Measurements from ENCODE around the gene SMIM32. TPM values are rescaled to one million over a fixed set of nuclear protein-coding genes. Genes with fewer than 3 reads are reported as not detected.

The SMIM32 gene
- 0.13 and 0.25 TPM in 2 replicates for total RNA-seq (ENCODE audit: low replicate concordance)

GRCh38 chr5:136192526-136193321 lies at the start of gene SMIM32:
Gene SMIM32 (minus strand): TSS chr5:136193162. CDS start chr5:136192524, 638 bp downstream.
- H3K27ac Mint-ChIP-seq = no peak within 1 kb of the TSS
- Histone ChIP-seq H3F3A (ENCODE audit: low read depth) (peaks cover 18% of the 10 kb centered on the region), H3K79me2 (ENCODE audit: low read depth) (no peaks in the 10 kb centered on the region), H3K27me3 (peaks cover 62% of the 10 kb centered on the region), H2AFZ (replicated peaks) (peak within 1 kb of the TSS; percentile 78), H3K4me1 (peaks cover 19% of the 10 kb centered on the region), H3K4me3 (peak within 1 kb of the TSS; percentile 78), H3K9ac (no peak within 1 kb of the TSS), H3K36me3 (no peaks in the 10 kb centered on the region), H3K4me2 (peak within 1 kb of the TSS; percentile 95), H3K9me3 (ENCODE audit: low read depth) (no peaks in the 10 kb centered on the region), H4K20me1 (ENCODE audit: low read depth) (peaks cover 32% of the 10 kb centered on the region), H3K27ac (no peak within 1 kb of the TSS)
- DNase-seq (ENCODE audit: low spot score) = peak; percentile 79
- peaks cover 23% of the 10 kb centered on the region for H3K4me1 Mint-ChIP-seq
- TF ChIP-seq EZH2 (IDR thresholded peaks at IDR 0.05) (peak; percentile 70), EZH2phosphoT487 (IDR thresholded peaks at IDR 0.05) (peak; percentile 73), CTCF (IDR thresholded peaks at IDR 0.05) (peak; percentile 15)
- peak within 1 kb of the TSS; percentile 87 for H3K4me3 Mint-ChIP-seq
- H3K27me3 Mint-ChIP-seq (ENCODE audit: insufficient read depth, low read depth) = peaks cover 25% of the 10 kb centered on the region
- no peaks in the 10 kb centered on the region for H3K9me3 Mint-ChIP-seq
- peaks cover 14% of the 10 kb centered on the region for H3K36me3 Mint-ChIP-seq

DNA sequence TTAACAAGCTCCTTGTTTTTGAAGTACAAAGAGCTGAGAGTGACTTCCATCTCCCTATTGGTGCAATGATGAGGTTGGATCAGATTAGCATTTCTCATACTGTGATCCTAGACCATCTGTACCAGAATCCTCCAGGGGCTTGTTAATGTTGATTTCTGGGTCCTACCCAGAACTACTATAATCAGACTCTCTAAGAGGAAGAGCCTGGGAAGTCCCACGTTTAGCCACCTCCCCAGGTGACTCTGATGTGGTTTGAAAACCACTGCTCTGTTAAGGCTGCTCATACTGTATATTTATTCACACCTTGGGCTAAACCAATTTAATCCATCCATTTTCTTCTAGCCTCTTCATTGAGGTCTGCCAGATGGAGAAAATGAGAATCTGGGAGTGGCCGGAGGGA lies 49.6 kb upstream of the SMIM32 start:
- Histone ChIP-seq H3K27ac (no peak overlapping the region), H3K4me2 (no peak overlapping the region), H3F3A (ENCODE audit: low read depth) (no peaks in the 10 kb centered on the region), H3K9me3 (ENCODE audit: low read depth) (no peaks in the 10 kb centered on the region), H4K20me1 (ENCODE audit: low read depth) (no peaks in the 10 kb centered on the region), H2AFZ (replicated peaks) (no peak overlapping the region), H3K36me3 (no peaks in the 10 kb centered on the region), H3K4me3 (no peak overlapping the region), H3K4me1 (peaks cover 3% of the 10 kb centered on the region), H3K9ac (no peak overlapping the region), H3K79me2 (ENCODE audit: low read depth) (no peaks in the 10 kb centered on the region), H3K27me3 (no peaks in the 10 kb centered on the region)
- Mint-ChIP-seq H3K4me3 (no peak overlapping the region), H3K27ac (no peak overlapping the region), H3K27me3 (ENCODE audit: insufficient read depth, low read depth) (peaks cover 2% of the 10 kb centered on the region), H3K4me1 (peaks cover 5% of the 10 kb centered on the region), H3K9me3 (no peaks in the 10 kb centered on the region), H3K36me3 (no peaks in the 10 kb centered on the region)
- TF ChIP-seq EZH2phosphoT487 (IDR thresholded peaks at IDR 0.05) = no peak
- no peak for TF ChIP-seq CTCF (IDR thresholded peaks at IDR 0.05)
- TF ChIP-seq EZH2 (IDR thresholded peaks at IDR 0.05) = no peak
- DNase-seq (ENCODE audit: low spot score) = no peak

DNA sequence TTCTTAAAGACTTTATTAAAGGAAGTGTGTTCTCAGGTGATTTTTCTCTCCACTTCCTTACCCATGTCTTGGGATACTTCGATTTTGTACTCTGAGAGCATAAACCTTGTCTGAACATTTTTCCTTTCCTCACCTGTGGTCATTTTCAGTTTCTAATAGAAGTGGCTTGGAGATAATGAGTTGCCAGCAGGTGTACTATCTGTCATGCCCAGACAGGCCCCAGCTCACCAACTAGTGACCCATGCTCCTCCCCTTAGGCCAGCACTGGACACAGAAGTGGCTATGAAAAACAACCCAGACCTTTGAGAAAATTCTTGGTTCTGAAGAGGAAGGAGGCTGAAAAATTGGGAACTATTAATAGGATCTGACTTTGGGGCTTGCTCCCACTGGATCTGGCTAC lies 49.2 kb upstream of the SMIM32 start:
- no peaks in the 10 kb centered on the region for H3K36me3 Mint-ChIP-seq
- peaks cover 3% of the 10 kb centered on the region for H3K4me1 ChIP-seq
- no peaks in the 10 kb centered on the region for H3K9me3 ChIP-seq (ENCODE audit: low read depth)
- no peaks in the 10 kb centered on the region for H3K27me3 ChIP-seq
- H3K4me2 ChIP-seq = no peak overlapping the region
- TF ChIP-seq EZH2phosphoT487 (IDR thresholded peaks at IDR 0.05) (no peak), EZH2 (IDR thresholded peaks at IDR 0.05) (no peak), CTCF (IDR thresholded peaks at IDR 0.05) (no peak)
- H2AFZ ChIP-seq (replicated peaks) = no peak overlapping the region
- H3F3A ChIP-seq (ENCODE audit: low read depth) = no peaks in the 10 kb centered on the region
- H3K27me3 Mint-ChIP-seq (ENCODE audit: insufficient read depth, low read depth) = peaks cover 2% of the 10 kb centered on the region
- no peak for DNase-seq (ENCODE audit: low spot score)
- H3K36me3 ChIP-seq = no peaks in the 10 kb centered on the region
- H3K27ac Mint-ChIP-seq = no peak overlapping the region
- no peak overlapping the region for H3K27ac ChIP-seq
- no peak overlapping the region for H3K4me3 ChIP-seq
- peaks cover 5% of the 10 kb centered on the region for H3K4me1 Mint-ChIP-seq
- no peaks in the 10 kb centered on the region for H3K79me2 ChIP-seq (ENCODE audit: low read depth)
- no peak overlapping the region for H3K4me3 Mint-ChIP-seq
- no peak overlapping the region for H3K9ac ChIP-seq
- no peaks in the 10 kb centered on the region for H4K20me1 ChIP-seq (ENCODE audit: low read depth)
- no peaks in the 10 kb centered on the region for H3K9me3 Mint-ChIP-seq

Measured in neural progenitor cell (in vitro differentiated cells).